ENCODE data around the gene PDSS2.
"Not testable (repeated sequence)": the region's sequence is repeated elsewhere in the genome, so short reads cannot be mapped to it uniquely, and the experiment has no call there.

Gene PDSS2

GRCh38 chr6:107207251-107207873 lies 252.0 kb downstream of the PDSS2 start:
- no peak for DNase-seq

GRCh38 chr6:107205058-107205998 lies 254.0 kb downstream of the PDSS2 start:
- no peak for DNase-seq

GRCh38 chr6:107202876-107203468 lies 256.4 kb downstream of the PDSS2 start:
- no peak for DNase-seq

GRCh38 chr6:107198631-107199416 lies 260.5 kb downstream of the PDSS2 start:
- DNase-seq: no peak

- no peak for DNase-seq
Observed at GRCh38 chr6:107196152-107196551, 263.2 kb downstream of the PDSS2 start.

GRCh38 chr6:107194723-107195122 lies 264.6 kb downstream of the PDSS2 start:
- not testable (repeated sequence) for DNase-seq

GRCh38 chr6:107192830-107193229 lies 266.5 kb downstream of the PDSS2 start:
- no peak for DNase-seq

- DNase-seq: no peak
Observed at GRCh38 chr6:107187630-107188029, 271.7 kb downstream of the PDSS2 start.

- DNase-seq: no peak
Observed at GRCh38 chr6:107186047-107186446, 273.3 kb downstream of the PDSS2 start.

- DNase-seq: peak; percentile 44 to 62
Observed at GRCh38 chr6:107185391-107185970, 273.9 kb downstream of the PDSS2 start.

- DNase-seq: no peak
Observed at GRCh38 chr6:107184435-107184834, 274.9 kb downstream of the PDSS2 start.

- DNase-seq: no peak
Observed at GRCh38 chr6:107180099-107180498, 279.3 kb downstream of the PDSS2 start.

- DNase-seq: no peak
Observed at GRCh38 chr6:107179004-107179403, 280.4 kb downstream of the PDSS2 start.

- DNase-seq: no peak
Observed at GRCh38 chr6:107173779-107174178, 285.6 kb downstream of the PDSS2 start.

- no peak for DNase-seq
Observed at GRCh38 chr6:107171513-107171912, 287.9 kb downstream of the PDSS2 start.

GRCh38 chr6:107164299-107164698 lies 295.1 kb downstream of the PDSS2 start:
- DNase-seq: not testable (repeated sequence)

GRCh38 chr6:107161521-107161920 lies 297.8 kb downstream of the PDSS2 start:
- DNase-seq: no peak

GRCh38 chr6:107156617-107157016 lies 302.7 kb downstream of the PDSS2 start:
- DNase-seq: no peak

- no peak for DNase-seq
Observed at GRCh38 chr6:107154801-107155160, 304.6 kb downstream of the PDSS2 start.

- DNase-seq: no peak
Observed at GRCh38 chr6:107154131-107154800, 305.1 kb downstream of the PDSS2 start.

GRCh38 chr6:107152638-107153430 lies 306.5 kb downstream of the PDSS2 start:
- DNase-seq: no peak

All from NCI-H446 (cell line).